Astrocyte of the cerebellum (primary cell): Measurements from ENCODE around the gene RELB.

Experiments
- DNase-seq: peaks from one replicate; pipeline ENCODE4 v3.0.0-alpha.2; 2011; ENCODE audit warnings: low read depth
- H3K4me3 ChIP-seq: 2 replicates; pipeline ENCODE4 v1.5.1; 2011; ENCODE audit warnings: mild to moderate bottlenecking, low read depth, low read length, moderate library complexity
- in situ Hi-C: cut with HindIII; loops from 2 replicates; pipeline ENCODE4 v1.10.0; 2017; ENCODE audit warnings: low sequenced_read_pairs
- TF ChIP-seq, protein P1 (sequence below): IDR thresholded peaks from 2 replicates; pipeline ENCODE4 v1.5.1; 2012; ENCODE audit warnings: low read length, low read depth, moderate library complexity, mild to moderate bottlenecking; ENCODE audit errors: missing control alignments

The RELB gene, protein sequence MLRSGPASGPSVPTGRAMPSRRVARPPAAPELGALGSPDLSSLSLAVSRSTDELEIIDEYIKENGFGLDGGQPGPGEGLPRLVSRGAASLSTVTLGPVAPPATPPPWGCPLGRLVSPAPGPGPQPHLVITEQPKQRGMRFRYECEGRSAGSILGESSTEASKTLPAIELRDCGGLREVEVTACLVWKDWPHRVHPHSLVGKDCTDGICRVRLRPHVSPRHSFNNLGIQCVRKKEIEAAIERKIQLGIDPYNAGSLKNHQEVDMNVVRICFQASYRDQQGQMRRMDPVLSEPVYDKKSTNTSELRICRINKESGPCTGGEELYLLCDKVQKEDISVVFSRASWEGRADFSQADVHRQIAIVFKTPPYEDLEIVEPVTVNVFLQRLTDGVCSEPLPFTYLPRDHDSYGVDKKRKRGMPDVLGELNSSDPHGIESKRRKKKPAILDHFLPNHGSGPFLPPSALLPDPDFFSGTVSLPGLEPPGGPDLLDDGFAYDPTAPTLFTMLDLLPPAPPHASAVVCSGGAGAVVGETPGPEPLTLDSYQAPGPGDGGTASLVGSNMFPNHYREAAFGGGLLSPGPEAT

DNA sequence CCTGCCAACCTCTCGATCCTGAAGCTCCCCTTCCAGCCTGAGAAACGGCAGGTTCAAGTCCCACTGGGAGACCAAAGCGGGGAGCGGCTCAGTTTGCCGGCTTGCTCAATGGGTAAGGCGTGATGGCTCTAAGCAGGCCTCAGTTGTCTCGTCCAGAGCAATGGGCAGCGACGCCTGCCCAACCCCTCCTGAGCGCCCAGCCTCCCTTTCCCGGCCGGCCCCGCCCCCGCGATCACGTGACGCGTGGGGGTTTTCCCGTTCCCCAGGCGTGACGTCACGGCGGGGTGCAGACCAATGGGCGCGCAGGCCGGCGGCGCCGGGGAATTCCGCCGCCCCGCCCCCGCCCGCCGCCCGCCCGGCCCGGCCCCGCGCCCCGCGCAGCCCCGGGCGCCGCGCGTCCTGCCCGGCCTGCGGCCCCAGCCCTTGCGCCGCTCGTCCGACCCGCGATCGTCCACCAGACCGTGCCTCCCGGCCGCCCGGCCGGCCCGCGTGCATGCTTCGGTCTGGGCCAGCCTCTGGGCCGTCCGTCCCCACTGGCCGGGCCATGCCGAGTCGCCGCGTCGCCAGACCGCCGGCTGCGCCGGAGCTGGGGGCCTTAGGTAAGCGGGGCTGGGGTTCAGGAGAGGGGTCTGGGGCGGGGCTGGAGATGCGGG is at the start of gene RELB:
TSS of gene RELB (plus strand) at position 378 of the 653 bp plus-strand sequence. CDS start at position 494, 116 bp downstream.
- in situ Hi-C loops, result no loop called here
- TF ChIP-seq, protein P1, sequence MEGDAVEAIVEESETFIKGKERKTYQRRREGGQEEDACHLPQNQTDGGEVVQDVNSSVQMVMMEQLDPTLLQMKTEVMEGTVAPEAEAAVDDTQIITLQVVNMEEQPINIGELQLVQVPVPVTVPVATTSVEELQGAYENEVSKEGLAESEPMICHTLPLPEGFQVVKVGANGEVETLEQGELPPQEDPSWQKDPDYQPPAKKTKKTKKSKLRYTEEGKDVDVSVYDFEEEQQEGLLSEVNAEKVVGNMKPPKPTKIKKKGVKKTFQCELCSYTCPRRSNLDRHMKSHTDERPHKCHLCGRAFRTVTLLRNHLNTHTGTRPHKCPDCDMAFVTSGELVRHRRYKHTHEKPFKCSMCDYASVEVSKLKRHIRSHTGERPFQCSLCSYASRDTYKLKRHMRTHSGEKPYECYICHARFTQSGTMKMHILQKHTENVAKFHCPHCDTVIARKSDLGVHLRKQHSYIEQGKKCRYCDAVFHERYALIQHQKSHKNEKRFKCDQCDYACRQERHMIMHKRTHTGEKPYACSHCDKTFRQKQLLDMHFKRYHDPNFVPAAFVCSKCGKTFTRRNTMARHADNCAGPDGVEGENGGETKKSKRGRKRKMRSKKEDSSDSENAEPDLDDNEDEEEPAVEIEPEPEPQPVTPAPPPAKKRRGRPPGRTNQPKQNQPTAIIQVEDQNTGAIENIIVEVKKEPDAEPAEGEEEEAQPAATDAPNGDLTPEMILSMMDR, result no peak
- peak; percentile 58 for DNase-seq
- peak within 1 kb of the TSS; percentile 67 for H3K4me3 ChIP-seq

DNA sequence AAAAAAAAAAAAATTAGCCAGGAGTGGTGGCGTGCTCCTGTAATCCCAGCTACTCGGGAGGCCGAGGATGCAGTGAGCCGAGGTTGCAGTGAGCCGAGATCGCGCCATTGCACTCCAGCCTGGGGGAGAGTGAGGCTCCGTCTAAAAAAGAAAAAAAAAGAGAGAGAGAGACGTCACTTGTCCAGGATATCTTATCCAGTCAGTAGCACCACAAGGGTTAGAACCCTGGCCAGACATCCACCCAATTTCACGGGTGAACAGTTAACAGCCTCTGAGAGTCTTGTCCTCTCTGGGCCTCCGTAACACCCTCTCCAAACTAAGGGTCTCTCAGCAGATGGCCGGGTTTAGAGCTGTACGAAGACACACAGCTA is 47.0 kb upstream of the RELB start:
- peak overlapping the region; percentile 94 for H3K4me3 ChIP-seq
- in situ Hi-C loops, result loop anchor here (5.0 to 10.0 kb wide), 2 partner anchors 42 to 219 kb away; partner anchors contain the start of gene APOC1
- TF ChIP-seq, protein P1, result no peak
- DNase-seq, result no peak

DNA sequence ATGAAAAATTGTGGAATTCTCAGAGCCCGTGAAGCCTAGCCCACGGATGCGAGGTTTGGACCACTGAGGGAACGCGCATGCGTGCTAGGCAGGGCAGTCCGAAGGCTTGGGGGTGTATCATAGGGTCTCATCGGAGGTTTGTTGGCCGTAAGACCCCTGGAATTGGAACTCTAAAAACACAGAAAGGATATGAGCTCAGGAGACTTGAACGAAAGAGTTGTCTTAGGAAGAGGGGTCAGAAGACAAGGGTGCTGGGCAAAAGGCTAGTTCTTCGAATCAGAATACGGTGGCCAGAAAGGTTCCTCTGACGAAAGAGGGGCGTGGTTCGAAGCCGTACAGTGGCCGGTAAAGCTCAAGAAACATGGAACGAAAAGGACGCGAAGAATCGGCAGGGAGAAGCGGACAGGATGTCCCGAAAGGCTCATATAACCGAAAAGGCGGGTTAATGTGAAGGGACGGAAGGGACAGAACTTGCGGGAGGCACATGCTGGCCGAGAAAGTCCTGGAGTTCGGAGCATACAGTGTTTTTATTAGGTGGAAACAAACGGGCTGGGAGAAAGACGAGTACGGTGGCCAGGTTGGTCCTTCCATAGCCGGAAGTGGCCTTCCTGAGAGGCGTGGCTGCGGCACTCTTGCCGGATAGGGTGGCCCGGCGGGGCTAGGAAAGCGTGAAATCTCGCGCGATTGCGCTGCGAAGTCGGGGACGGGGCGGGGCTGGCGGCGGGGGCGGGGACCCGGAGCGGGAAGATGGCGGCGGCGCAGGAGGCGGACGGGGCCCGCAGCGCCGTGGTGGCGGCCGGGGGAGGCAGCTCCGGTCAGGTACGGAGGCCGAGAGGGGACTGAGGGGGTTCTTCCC is 46.4 kb upstream of the RELB start, which contains the start of gene CLPTM1:
TSS of gene CLPTM1 (plus strand) at position 732 of the 856 bp plus-strand sequence. CDS start at position 748, 16 bp downstream.
- peak within 1 kb of the TSS; percentile 94 for H3K4me3 ChIP-seq
- peak; percentile 90 for DNase-seq
- in situ Hi-C loops, result loop anchor here (5.0 to 10.0 kb wide), 2 partner anchors 43 to 220 kb away; partner anchors contain the start of gene APOC1
- TF ChIP-seq, protein P1, result no peak

DNA sequence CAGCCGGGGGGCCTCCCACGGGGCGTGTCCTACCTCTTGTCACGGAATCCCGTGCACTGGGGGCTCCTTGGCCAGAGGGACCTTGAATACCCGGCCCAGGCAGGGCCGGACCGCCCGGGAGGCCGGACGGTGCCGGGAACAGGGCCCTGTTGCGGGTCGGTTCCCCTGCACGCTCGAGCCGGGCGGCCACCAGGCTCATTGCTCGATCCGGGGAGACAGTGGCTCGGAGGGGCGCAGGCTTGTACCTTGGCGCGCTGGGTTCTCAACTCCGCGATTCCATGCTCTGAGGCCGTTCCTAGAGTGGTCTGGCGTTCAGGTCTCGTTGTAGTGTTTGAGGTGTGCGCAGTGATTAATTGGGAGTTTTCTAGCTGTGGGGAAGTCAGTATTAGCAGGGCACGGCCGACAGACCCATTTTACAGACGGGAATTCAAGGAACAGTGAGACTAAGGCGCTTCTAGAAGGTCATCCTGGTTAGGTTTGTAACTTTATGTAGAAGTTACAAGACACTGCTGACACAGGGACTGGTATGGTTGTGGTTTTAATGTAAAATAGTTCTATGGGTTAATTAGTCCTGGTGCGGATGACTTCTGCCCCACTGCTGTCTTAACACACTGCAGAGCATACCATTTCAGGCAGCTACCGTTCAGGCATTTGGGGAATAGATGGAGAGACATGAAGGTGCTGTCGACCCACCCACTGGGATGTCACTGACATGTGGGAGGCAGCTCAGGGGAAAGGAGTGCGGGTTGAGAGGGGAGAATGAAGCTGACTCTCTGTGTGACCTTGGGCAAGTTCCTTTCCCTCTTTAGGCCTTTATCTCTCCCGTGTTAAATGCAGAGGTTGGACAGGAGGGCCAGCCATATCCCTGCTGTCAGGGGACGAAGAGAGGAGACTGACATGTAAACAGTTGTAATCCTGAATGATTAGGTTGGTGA is 45.5 kb upstream of the RELB start:
- TF ChIP-seq, protein P1, result no peak
- in situ Hi-C loops, result loop anchor here (10.0 kb wide), 1 partner anchor 221 kb away; no protein-coding TSS in a partner anchor
- H3K4me3 ChIP-seq, result peak overlapping the region; percentile 94
- no peak for DNase-seq

DNA sequence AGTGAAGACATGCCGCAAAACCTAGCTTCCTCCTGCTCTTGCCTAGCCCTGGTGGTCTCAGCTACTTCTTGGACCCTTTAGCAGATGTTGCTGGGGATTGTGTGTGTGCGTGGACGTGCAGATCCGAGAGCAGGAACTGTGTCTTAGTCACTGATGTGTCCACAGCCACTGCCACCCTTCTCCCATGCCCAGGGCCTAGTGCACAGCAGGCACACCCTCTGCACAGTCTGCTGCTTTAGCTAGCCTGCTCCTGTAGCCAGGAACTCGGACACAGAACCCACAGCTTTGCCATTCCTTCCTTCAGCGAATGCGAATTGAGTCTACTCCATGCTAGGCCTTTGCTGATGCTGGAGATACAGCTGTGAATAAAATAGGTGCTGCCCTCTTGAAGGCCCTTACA is 43.7 kb upstream of the RELB start:
- no peak overlapping the region for H3K4me3 ChIP-seq
- DNase-seq, result no peak
- TF ChIP-seq, protein P1, result no peak
- in situ Hi-C loops, result loop anchor here (10.0 kb wide), 1 partner anchor 223 kb away; no protein-coding TSS in a partner anchor
